ENCODE results near the gene LCNL1.
"Not testable (repeated sequence)": the region's sequence is repeated elsewhere in the genome, so short reads cannot be mapped to it uniquely, and the experiment has no call there.

Gene LCNL1

GRCh38 chr9:137028263-137029057 is 45.7 kb downstream of the LCNL1 start:
- peak; percentile 78 for DNase-seq

- DNase-seq = peak; percentile 72
Measured at GRCh38 chr9:137029058-137029936, 46.5 kb downstream of the LCNL1 start.

GRCh38 chr9:137030006-137030405 is 47.2 kb downstream of the LCNL1 start:
- no peak for DNase-seq

GRCh38 chr9:137030538-137031527 is 48.0 kb downstream of the LCNL1 start:
- peak; percentile 54 for DNase-seq

- peak; percentile 54 for DNase-seq
Measured at GRCh38 chr9:137031904-137032640, 49.3 kb downstream of the LCNL1 start, which contains the start of gene FUT7. FUT7 (minus strand) TSS chr9:137032088; CDS start chr9:137031991, 97 bp downstream.

GRCh38 chr9:137032858-137033257 is 50.1 kb downstream of the LCNL1 start:
- no peak for DNase-seq

GRCh38 chr9:137033481-137033880 is 50.7 kb downstream of the LCNL1 start:
- not testable (repeated sequence) for DNase-seq

- DNase-seq = no peak
Measured at GRCh38 chr9:137034039-137034708, 51.4 kb downstream of the LCNL1 start.

- peak; percentile 89 for DNase-seq
Measured at GRCh38 chr9:137034709-137035506, 52.1 kb downstream of the LCNL1 start.

Measured in CD4-positive, alpha-beta T cell treated with Interleukin-10 for 1 hour (primary cell).